Psoas muscle (tissue), 8 donors: ENCODE measurements around the gene NCSTN. TPM values are rescaled to one million over a fixed set of nuclear protein-coding genes. Genes with fewer than 3 reads are reported as not detected.

Experiments
- ATAC-seq, 4 donors: fragments of 200-7000 bp; cut with Tn5 transposase; one replicate each; pipeline ENCODE4 v1.9.1; 2020; ENCODE audit warnings: moderate library complexity in 3 of 4, mild to moderate bottlenecking in 2 of 4
- DNase-seq, 2 donors: peaks; one replicate each; pipeline ENCODE4 v3.0.0-alpha.2; 2020
- H3K27ac ChIP-seq: fragments of 200-600 bp; one replicate; pipeline ENCODE4 v1.8.0; 2022
- H3K27me3 ChIP-seq, 3 donors: fragments of 200-600 bp in 1 of 3; one replicate each; pipeline versions ENCODE4 v1.6.1 to v1.8.0; 2013 to 2022; ENCODE audit warnings: low read length in 2 of 3, mild to moderate bottlenecking in 2 of 3, moderate library complexity in 1 of 3; ENCODE audit not compliant: insufficient read depth in 3 of 3
- H3K36me3 ChIP-seq, 2 donors: fragments of 200-600 bp in 1 of 2; one replicate each; pipeline versions ENCODE4 v1.6.1 to v1.8.0; 2013 to 2022; ENCODE audit warnings: low read depth in 1 of 2, mild to moderate bottlenecking in 1 of 2, moderate library complexity in 1 of 2; ENCODE audit not compliant: insufficient read depth in 1 of 2
- H3K4me1 ChIP-seq: fragments of 200-600 bp; one replicate; pipeline ENCODE4 v1.8.0; 2022
- H3K4me3 ChIP-seq: fragments of 200-600 bp; one replicate; pipeline ENCODE4 v1.8.0; 2022; ENCODE audit warnings: mild to moderate bottlenecking
- H3K9me3 ChIP-seq: fragments of 200-600 bp; one replicate; pipeline ENCODE4 v1.8.0; 2022
- WGBS, 3 donors: extraction: QIAGEN DNeasy Blood & Tissue Kit; methylation state at CpG; one replicate each; pipeline versions ENCODE4 v1.1.6 to v1.1.7; 2013; 5-methylcytosine and 5-hydroxymethylcytosine counted together
- intact Hi-C, 2 donors: fragments of 100-400 bp; cut with DNase I; formaldehyde crosslinking; loops; one replicate each; pipeline versions ENCODE4 v1.11.0 to v1.14.2; 2022
- polyA plus RNA-seq, 3 donors: library from polyadenylated mRNA; stranded (reverse); fragments of 200-250 nt; gene quantifications; one replicate each; pipeline ENCODE4 v1.2.3, GENCODE V29; 2013
- total RNA-seq, 4 donors: library from RNA; stranded (reverse); fragmentation: NEBNext Ultra II Directional in 2 of 4; extraction: Animal tissue kit (Norgen Biotek cat#: 25700) in 2 of 4; gene quantifications; one replicate each; pipeline versions ENCODE4 v1.2.1 to v1.2.4, GENCODE V29; 2021 to 2023
- TF ChIP-seq, protein P1 (sequence below): fragments of 200-600 bp; IDR thresholded peaks from one replicate; pipeline ENCODE4 v1.8.0; 2022; ENCODE audit warnings: antibody characterized with exemption
- donor health status: healthy with polysubstance abuse.
- donor health status: DM: no; HTN: no; CAD: no; lungs with moderate emphysema.
- donor health status: Bipolar disorder and iron deficiency.
- donor health status: healthy.
- donor health status: DM: yes; HTN: yes; CAD: no.
- donor health status: DM: no; HTN: no; CAD: no.
- donor health status: DM: no; HTN: no; CAD: no.
- donor health status: DM: yes; HTN: yes; CAD: no.

Gene NCSTN
- total and polyA plus RNA-seq, 7 donors: 23.5 to 49.8 (median 33.6) TPM

DNA sequence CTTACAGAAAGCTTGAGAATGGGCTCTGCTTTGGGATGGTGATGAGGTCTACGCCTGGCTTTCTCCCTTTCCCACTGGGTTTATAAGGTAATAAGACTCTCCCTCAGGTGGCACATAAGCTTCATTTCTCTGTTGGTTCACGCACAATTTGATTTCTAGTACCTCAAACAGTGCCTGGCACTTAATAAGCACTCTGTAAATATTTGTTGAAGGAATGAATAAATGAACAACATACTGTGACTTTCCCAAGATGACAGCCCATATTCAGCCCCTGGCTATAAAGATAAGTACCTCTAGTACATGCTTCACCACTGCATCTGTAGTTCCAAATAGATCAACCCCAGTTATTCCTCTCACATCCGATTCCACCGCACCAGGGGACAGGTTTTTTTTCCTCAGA lies 17.9 kb upstream of the NCSTN start:
- H3K4me1 ChIP-seq: no peaks in the 10 kb centered on the region
- TF ChIP-seq, protein P1, sequence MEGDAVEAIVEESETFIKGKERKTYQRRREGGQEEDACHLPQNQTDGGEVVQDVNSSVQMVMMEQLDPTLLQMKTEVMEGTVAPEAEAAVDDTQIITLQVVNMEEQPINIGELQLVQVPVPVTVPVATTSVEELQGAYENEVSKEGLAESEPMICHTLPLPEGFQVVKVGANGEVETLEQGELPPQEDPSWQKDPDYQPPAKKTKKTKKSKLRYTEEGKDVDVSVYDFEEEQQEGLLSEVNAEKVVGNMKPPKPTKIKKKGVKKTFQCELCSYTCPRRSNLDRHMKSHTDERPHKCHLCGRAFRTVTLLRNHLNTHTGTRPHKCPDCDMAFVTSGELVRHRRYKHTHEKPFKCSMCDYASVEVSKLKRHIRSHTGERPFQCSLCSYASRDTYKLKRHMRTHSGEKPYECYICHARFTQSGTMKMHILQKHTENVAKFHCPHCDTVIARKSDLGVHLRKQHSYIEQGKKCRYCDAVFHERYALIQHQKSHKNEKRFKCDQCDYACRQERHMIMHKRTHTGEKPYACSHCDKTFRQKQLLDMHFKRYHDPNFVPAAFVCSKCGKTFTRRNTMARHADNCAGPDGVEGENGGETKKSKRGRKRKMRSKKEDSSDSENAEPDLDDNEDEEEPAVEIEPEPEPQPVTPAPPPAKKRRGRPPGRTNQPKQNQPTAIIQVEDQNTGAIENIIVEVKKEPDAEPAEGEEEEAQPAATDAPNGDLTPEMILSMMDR: no peak
- WGBS, 3 donors: 93 to 96% (median 95%) methylated on average over 4 of the region's 4 CpGs
- no peaks in the 10 kb centered on the region for H3K9me3 ChIP-seq
- no peak overlapping the region for H3K4me3 ChIP-seq
- no peak for ATAC-seq
- no peak overlapping the region for H3K27ac ChIP-seq
- intact Hi-C loops: no loop called here
- peaks cover 12 to 95% of the 10 kb centered on the region in 2 donors for H3K36me3 ChIP-seq
- H3K27me3 ChIP-seq: no peaks in the 10 kb centered on the region
- no peak for DNase-seq

GRCh38 chr1:160326418-160326817 lies 16.8 kb upstream of the NCSTN start:
- Histone ChIP-seq H3K9me3 (no peaks in the 10 kb centered on the region), H3K4me1 (no peaks in the 10 kb centered on the region), H3K27me3 (no peaks in the 10 kb centered on the region), H3K27ac (no peak overlapping the region), H3K36me3 (peaks cover 16 to 99% of the 10 kb centered on the region in 2 donors), H3K4me3 (no peak overlapping the region)
- DNase-seq: no peak
- 57 to 81% (median 70%) methylated on average over 5 of the region's 5 CpGs for WGBS, 3 donors
- no peak for ATAC-seq
- intact Hi-C loops: no loop called here
- TF ChIP-seq, protein P1: no peak

GRCh38 chr1:160328184-160328583 lies 15.0 kb upstream of the NCSTN start:
- intact Hi-C loops: no loop called here
- no peaks in the 10 kb centered on the region for H3K4me1 ChIP-seq
- TF ChIP-seq, protein P1: no peak
- peaks cover 18 to 99% of the 10 kb centered on the region in 2 donors for H3K36me3 ChIP-seq
- H3K4me3 ChIP-seq: no peak overlapping the region
- H3K27ac ChIP-seq: no peak overlapping the region
- ATAC-seq: no peak
- WGBS, 3 donors: 62 to 71% (median 69%) methylated on average over 8 of the region's 8 CpGs
- H3K9me3 ChIP-seq: no peaks in the 10 kb centered on the region
- H3K27me3 ChIP-seq: no peaks in the 10 kb centered on the region
- no peak for DNase-seq

- DNase-seq (no peak), ATAC-seq (no peak)
- H3K36me3 ChIP-seq: peaks cover 15 to 100% of the 10 kb centered on the region in 2 donors
- TF ChIP-seq, protein P1: no peak
- H3K27ac ChIP-seq: no peak overlapping the region
- H3K4me3 ChIP-seq: no peak overlapping the region
- H3K9me3 ChIP-seq: no peaks in the 10 kb centered on the region
- no peaks in the 10 kb centered on the region for H3K4me1 ChIP-seq
- H3K27me3 ChIP-seq: no peaks in the 10 kb centered on the region
- intact Hi-C loops: loop anchor here in 1 of 2 donors (5.0 kb wide), 1 partner anchor 33 kb away; no protein-coding TSS in a partner anchor
Measured at GRCh38 chr1:160330119-160330518, 13.1 kb upstream of the NCSTN start.

DNA sequence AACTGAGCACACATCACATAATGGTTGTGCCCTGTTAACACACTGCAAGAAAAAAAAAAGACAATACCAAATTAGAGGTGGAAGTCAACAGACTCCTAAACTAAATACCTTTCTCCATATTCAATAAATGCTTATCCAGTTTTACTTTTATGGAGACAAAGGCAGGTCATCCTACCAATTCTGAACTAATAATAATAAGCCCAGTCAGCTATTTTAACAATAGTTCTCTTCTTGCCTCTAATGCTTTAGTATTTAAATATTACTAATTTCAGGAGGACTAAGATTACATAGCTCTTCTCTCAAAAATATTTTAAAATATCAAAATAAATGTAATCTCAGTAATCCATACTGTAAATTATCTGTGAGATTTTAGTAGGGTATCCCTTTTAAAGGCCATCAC lies 10.7 kb upstream of the NCSTN start:
- H3K27ac ChIP-seq: no peak overlapping the region
- intact Hi-C loops: loop anchor here in 1 of 2 donors (5.0 kb wide), 1 partner anchor 35 kb away; no protein-coding TSS in a partner anchor
- TF ChIP-seq, protein P1: no peak
- H3K4me1 ChIP-seq: no peaks in the 10 kb centered on the region
- DNase-seq (no peak), ATAC-seq (no peak)
- H3K27me3 ChIP-seq: no peaks in the 10 kb centered on the region
- H3K4me3 ChIP-seq: no peak overlapping the region
- peaks cover 15 to 100% of the 10 kb centered on the region in 2 donors for H3K36me3 ChIP-seq
- no peaks in the 10 kb centered on the region for H3K9me3 ChIP-seq
